ENCODE data around the gene ZNF443.
A peak's percentile ranks its signal among the peaks of the same experiment; 100 is the strongest.
"Not testable (repeated sequence)": the region's sequence is repeated elsewhere in the genome, so short reads cannot be mapped to it uniquely, and the experiment has no call there.

The ZNF443 gene

GRCh38 chr19:12440541-12441316 lies at the start of gene ZNF443:
Gene ZNF443, minus strand, starts transcription at chr19:12441021. Its CDS starts 107 bp downstream, at chr19:12440914.
- TF ChIP-seq, protein P1, sequence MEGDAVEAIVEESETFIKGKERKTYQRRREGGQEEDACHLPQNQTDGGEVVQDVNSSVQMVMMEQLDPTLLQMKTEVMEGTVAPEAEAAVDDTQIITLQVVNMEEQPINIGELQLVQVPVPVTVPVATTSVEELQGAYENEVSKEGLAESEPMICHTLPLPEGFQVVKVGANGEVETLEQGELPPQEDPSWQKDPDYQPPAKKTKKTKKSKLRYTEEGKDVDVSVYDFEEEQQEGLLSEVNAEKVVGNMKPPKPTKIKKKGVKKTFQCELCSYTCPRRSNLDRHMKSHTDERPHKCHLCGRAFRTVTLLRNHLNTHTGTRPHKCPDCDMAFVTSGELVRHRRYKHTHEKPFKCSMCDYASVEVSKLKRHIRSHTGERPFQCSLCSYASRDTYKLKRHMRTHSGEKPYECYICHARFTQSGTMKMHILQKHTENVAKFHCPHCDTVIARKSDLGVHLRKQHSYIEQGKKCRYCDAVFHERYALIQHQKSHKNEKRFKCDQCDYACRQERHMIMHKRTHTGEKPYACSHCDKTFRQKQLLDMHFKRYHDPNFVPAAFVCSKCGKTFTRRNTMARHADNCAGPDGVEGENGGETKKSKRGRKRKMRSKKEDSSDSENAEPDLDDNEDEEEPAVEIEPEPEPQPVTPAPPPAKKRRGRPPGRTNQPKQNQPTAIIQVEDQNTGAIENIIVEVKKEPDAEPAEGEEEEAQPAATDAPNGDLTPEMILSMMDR (IDR thresholded peaks at IDR 0.05; ENCODE audit: insufficient read depth, low read depth, low read length, missing control alignments), result no peak
- peak within 1 kb of the TSS; percentile 91 for H3K4me3 ChIP-seq (ENCODE audit: low read depth, low read length)
- DNase-seq (ENCODE audit: low read depth), result peak; percentile 98

GRCh38 chr19:12486265-12486783 lies 45.5 kb upstream of the ZNF443 start:
- not testable (repeated sequence) for DNase-seq (ENCODE audit: low read depth); H3K4me3 ChIP-seq (ENCODE audit: low read depth, low read length)

GRCh38 chr19:12485571-12485970 lies 44.8 kb upstream of the ZNF443 start:
- TF ChIP-seq, protein P1 (IDR thresholded peaks at IDR 0.05; ENCODE audit: insufficient read depth, low read depth, low read length, missing control alignments), result no peak
- no peak for DNase-seq (ENCODE audit: low read depth)
- no peak overlapping the region for H3K4me3 ChIP-seq (ENCODE audit: low read depth, low read length)

DNA sequence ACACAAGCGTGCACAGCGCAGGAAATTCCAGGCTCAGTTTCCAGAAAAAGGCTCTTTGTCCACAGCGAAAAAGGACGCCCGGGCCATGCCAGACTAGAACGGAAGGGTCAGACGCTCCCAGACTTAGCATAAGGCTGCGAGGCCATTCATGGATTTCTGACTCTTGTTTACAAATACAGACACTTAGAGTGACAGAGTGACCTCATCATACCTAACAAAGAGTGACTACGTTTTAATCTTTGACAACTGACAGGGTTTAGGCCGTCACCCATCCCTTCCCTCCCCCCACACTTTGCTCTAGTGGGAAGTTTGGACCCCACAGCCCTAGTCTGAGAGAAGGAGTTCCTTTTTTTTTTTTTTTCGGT lies 44.2 kb upstream of the ZNF443 start:
- peak overlapping the region; percentile 66 for H3K4me3 ChIP-seq (ENCODE audit: low read depth, low read length)
- TF ChIP-seq, protein P1 (IDR thresholded peaks at IDR 0.05; ENCODE audit: insufficient read depth, low read depth, low read length, missing control alignments), result no peak
- DNase-seq (ENCODE audit: low read depth), result no peak

DNA sequence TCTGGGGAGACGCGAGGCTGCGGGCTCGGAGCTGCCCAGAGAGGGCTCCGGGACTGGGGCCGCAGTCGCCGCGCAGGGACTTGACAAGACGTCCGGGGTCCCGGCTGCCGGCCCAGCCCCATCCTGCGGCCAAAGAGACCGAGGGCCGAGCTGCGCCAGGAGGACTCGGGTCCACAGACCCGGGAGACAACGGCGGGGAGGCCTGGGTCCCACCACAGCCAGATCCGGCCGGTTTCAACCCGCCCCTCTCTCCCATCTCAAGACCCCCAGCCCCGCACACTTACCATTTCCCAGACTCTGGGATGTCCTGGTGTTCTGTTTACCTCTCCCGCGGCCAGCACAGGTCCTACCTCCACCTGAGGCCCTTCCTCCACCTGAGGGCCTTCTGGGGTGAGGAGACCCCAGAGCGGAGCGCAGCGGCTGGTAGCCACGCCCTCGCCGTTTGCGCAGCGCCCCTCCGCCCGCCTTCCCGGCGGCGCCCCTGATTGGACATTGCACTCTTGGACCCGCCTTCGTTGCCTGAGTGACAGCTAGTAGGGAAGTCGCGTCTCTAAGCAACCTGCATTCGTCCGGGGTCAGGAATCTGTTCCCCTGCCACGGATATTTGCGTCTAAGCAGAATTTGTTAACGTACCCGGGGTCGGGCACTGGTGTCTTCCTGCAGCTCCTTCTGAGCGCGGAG lies 43.7 kb upstream of the ZNF443 start, which contains the start of gene ZNF709:
ZNF709 (minus strand) TSS at position 446 of the 681 bp plus-strand sequence; CDS start at position 287, 159 bp downstream.
- peak; percentile 89 for DNase-seq (ENCODE audit: low read depth)
- peak within 1 kb of the TSS; percentile 66 for H3K4me3 ChIP-seq (ENCODE audit: low read depth, low read length)
- TF ChIP-seq, protein P1 (IDR thresholded peaks at IDR 0.05; ENCODE audit: insufficient read depth, low read depth, low read length, missing control alignments), result no peak

- H3K4me3 ChIP-seq (ENCODE audit: low read depth, low read length), result peak overlapping the region; percentile 66
- DNase-seq (ENCODE audit: low read depth), result no peak
- TF ChIP-seq, protein P1 (IDR thresholded peaks at IDR 0.05; ENCODE audit: insufficient read depth, low read depth, low read length, missing control alignments), result no peak
Observed at GRCh38 chr19:12484011-12484370, 43.2 kb upstream of the ZNF443 start.

GRCh38 chr19:12482509-12482886 lies 41.7 kb upstream of the ZNF443 start:
- TF ChIP-seq, protein P1 (IDR thresholded peaks at IDR 0.05; ENCODE audit: insufficient read depth, low read depth, low read length, missing control alignments), result no peak
- peak; percentile 11 for DNase-seq (ENCODE audit: low read depth)
- no peak overlapping the region for H3K4me3 ChIP-seq (ENCODE audit: low read depth, low read length)
